ENCODE measurements around the gene CHSY3.
A peak's percentile ranks its signal among the peaks of the same experiment; 100 is the strongest.

The CHSY3 gene

DNA sequence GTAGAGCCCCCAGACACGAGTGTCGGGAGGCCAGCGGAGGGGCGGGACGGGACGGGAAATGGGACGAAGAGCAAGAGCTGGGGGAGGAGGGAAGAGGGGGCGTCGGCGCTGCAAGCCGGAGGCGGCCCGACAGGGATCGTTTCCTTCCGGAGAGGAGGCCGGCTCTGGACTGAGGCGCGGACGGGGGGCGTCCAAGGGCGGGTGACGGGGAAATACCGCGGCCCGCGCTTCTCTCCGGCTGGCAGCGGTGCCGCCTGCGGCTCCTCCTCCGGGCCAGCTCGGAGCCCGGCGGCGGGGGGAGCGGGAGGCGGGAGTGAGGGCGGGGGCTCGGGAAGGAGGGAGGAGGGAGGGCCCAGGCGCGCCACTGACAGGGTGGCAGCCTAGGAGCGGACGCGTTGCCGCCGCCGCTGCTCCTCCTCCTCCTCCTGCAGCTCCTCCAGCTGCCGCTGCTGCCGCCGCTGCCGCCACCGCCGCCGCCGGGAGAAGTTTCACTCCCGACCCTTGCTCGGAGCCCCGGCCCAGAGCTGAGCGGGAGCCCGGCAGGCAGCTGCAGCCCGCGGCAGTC is at the start of gene CHSY3:
TSS of gene CHSY3 (plus strand) at position 364 of the 565 bp plus-strand sequence.
- DNase-seq, result peak; percentile 83

DNA sequence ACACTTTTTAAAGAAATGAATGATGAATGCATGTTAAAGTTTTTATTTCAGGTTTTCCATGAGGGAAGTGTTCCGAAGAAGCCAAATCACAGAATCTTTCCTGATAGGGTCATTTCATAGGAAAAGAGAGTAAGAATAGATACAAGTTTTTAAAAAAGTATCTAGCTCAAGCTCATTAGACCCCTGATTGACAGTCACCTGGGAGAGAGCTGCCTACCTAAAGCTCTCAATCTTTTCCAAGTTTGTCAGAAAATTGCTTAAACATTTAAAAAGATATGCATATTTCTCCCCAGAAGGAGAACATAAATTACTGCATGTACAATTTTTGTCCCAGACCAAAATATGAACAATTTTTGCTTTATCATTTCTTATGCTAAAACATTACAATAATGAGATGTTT is 47.9 kb upstream of the CHSY3 start:
- no peak for DNase-seq

DNA sequence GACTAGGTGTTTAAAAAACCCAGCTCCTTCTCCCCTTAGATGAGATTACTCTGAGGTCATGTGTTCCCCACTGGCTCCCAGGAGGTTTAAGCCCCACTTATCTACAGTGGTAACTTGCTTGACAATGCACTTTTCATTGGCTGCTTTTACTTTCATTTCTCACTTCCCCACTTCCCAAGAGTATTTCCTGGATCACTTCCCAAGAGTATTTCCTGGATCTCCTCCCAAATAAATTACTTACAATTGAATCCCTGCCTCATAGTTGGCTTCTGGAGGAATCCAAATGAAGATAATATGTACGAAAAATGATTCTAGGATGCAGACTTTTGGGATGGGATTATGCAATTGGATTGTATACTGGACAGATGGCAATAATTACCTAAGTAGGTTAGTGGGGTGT is 47.1 kb upstream of the CHSY3 start:
- no peak for DNase-seq

DNA sequence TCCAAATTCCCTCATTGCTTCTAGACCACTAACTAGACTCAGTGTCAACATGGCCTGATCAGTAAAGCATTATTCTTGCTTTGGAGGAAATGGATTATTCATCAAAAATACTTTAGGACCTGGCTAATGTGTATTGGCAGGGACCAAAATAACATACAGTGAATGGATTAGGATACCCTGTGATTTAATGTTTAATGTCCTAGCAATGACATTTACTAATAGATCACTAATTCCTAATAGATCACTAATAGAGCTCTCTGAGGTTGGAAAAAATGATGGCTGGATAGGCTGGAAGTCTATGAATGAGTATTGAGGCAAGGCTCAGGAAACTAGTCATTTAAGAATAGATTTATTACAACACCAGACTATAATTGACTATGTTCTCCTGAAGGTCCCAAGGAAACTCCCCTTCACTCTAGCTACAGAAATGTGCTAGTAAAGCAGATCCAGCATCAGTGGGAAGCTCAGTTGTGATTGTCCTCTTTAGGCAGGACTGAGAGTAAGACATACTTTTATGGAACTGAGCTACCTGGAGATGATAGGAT is 46.1 kb upstream of the CHSY3 start:
- DNase-seq, result no peak

DNA sequence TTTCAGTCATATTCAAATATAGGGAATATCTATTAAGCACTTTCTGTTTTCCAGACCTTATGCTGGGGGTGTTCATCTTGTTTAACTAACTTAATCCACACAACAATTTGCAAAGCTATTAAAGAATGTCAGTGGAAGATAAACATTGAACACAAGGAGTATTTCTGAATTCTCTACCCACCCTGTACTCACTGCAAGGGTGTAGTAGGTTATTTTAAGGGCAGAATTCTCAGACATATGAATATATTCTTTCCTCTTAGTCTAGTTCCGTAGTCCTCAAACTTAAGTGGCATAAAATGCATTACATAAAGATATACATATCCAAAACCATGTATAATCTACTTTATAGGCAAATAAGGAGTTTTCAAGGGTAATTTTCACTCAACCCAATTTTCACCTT is 19.9 kb upstream of the CHSY3 start:
- DNase-seq, result no peak

DNA sequence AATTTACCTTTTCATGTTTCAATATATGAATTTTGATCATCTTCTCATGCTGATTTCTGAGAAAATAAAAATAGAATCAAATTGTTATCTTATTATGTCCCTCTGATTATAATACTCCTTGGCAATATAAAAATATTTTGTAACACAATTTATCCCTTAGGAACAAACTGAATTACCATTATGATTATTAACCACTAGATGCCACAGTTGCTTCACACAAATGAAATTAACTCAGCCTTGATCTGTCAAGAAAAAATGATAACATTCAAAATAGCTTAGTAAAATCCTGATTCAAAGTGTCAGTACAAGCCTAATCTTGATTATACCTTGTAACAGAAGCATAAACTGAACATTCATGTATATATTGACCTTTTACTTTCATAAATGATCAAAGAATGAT is 4.8 kb upstream of the CHSY3 start:
- peak in 1 of 2 donors; percentile 32 for DNase-seq

DNA sequence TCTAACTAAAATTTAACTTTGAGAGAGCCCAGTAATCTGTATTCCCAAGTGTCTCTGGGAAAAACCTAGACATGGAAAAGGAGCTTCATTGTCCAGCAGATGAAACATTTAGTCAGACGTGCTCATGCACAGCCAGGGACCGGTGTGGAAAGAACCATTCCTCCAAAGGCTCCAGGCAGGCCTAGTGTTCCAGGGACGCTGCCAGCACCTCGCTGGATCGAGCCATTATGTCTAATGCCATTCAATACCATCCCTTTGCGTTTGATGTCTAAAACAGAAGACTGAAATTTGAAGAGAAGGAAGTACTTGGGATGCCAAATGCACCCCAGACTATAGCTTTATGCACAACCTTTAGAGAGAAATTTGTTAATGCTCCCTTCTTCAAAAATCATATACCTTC is 1.4 kb upstream of the CHSY3 start:
- no peak for DNase-seq

DNA sequence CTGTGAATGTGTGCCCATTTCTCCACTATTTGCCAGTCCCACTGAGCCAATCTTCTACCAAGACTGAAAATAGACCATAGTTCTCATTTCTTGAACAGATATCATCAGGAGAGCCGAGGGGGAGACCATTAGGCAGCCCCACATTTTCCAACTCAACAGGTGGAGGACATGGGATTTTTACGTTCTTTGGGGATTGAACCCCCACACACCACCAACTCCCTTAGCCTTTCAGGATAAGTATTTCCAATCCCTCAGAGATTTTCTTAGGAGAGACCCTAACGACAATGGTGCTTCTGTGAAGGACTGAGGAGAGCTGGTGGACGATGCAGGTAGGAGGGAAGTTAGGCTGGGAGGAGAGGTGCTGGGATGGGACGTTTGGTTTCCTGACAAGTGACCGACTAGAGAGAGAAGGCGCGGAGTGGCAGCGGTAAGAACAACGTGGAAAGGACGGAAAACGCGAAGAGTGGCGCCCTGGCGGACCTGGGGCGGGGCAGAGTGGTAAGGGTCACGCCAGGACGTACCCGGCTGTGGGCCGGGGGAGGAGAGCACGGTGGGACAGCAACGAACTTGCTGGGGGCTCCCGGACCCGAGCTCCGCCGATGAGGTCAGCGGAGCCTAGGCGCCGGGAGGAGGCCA is 681 bp upstream of the CHSY3 start:
- DNase-seq, result peak in 1 of 2 donors; percentile 39

DNA sequence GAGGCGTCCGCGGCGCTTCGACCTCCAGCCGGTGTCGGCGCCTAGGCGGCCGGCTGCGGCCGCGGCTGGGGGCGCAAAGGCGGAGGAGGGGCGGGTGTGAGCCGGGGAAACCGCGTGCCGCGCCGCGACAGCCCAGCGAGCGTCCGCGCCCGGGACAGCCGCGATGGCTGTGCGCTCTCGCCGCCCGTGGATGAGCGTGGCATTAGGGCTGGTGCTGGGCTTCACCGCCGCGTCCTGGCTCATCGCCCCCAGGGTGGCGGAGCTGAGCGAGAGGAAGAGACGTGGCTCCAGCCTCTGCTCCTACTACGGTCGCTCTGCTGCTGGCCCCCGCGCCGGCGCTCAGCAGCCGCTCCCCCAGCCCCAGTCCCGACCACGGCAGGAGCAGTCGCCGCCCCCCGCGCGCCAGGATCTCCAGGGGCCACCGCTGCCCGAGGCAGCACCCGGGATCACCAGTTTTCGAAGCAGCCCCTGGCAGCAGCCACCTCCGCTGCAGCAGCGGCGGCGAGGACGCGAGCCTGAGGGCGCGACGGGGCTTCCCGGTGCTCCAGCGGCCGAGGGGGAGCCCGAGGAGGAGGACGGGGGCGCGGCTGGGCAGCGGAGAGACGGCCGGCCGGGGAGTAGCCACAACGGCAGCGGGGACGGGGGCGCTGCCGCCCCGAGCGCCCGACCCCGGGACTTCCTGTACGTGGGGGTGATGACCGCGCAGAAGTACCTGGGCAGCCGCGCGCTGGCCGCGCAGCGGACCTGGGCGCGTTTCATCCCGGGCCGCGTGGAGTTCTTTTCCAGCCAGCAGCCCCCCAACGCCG is 605 bp downstream of the CHSY3 start:
- DNase-seq, result peak in 1 of 2 donors; percentile 64

DNA sequence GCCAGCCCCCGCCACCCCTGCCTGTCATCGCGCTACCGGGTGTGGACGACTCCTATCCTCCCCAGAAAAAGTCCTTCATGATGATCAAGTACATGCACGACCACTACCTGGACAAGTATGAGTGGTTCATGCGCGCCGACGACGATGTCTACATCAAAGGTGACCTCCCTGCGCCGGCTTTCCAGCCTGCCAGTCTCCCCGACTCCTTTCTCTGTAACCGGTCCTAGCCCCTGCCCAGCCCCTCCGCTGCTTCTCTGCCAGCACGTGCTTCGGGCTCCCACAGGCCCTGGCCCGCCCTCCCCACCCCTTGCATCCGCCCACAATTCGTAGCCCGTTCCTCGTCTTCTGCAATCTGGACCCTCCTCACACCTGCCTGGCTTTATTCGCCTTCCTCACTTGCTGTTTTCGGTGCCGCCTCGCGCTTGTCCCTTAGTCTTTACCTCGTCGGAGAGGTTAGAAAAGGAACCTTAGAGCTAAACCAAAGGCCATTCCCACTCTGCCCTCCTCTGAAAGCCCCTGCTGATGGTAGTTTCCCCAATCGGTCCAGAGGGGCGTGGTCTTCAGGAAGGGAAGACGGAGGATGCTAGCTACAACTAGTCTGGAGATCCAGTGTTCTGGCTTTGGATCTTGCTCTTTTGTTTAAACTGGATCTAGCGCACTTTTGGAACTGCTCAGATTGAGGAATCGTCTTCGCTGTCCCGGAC is 1.4 kb downstream of the CHSY3 start:
- no peak for DNase-seq

DNA sequence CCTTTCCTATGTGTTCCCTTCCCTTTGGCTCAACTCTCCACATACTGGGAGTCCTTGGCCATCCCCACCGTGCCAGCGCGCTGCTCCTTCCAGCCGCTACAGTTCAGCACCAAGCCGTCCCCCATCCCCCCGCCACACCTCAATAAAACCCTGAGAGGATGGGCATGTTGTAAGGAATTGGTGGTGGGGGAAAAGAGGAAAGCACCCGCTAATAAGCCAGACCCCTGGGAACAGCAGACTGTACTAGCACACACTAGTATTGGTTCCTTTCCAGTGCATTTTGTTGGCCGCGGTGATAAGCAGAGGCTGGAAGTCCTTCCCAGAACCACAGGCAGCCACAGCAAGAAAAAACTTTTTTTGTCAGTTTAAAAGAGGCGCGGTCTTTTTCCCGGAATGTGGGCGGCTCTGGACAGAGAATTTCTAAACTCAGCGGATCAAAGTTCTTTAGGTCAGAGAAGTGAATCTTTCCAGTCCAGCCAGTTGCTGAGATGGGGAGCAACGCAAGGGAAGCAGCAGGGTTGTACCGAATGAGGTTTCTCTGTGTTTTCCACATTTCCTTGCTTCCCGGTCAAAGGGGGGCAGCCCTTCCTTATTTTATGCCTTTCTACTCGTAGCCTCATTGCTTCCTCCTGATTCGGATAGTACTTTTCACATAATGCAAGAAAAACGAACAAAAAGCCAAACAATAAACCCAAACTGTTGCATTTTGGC is 2.1 kb downstream of the CHSY3 start:
- DNase-seq, result no peak

DNA sequence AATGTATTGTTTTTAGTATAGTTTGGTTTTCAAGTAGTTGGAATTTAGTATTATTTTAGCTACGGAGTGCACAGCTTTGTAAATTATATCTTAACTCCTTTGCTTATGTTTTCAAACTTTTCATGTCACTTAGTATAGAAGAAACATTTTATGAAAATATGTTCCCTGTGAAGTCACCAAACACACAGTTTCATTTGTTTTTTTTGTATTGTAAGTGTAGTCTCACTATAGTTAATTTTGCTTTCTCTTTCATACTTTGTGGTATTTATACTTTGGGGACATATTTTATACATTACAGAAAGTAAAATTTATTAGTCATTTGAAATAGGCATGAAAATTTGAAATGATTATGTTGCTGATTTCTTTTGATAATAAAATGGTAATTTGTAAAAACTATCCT is 5.0 kb downstream of the CHSY3 start:
- DNase-seq, result no peak

DNA sequence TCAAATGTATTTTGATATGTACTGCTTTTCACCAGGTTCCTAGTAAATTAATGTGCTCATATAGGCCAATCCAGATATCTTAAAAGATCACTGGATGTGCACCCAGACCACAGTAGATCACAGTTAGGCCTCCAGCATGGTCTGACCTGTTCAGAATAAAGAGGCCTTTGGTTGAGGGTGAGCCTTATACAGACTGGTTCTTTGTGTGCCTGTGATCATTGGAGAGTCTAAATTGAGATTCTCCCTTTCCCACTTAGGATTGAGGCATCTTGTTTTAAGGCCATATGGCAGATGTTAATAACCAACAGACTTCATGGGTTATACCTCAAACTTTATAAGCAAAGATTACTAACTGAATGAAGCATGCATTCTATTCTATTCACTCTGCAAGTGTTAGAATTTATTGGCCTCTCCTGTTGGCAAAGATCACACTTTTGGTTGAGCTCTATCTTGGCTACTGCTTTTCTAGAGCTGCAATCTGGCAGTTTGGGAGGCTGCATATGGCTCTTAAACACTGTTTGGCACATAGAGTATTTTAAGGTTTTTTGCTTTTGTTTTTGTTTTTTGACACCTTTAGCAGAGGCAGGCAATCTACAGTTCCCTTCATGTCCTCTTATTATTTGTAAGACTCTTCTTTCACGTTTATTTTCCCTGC is 8.5 kb downstream of the CHSY3 start:
- DNase-seq, result peak in 1 of 2 donors; percentile 35

DNA sequence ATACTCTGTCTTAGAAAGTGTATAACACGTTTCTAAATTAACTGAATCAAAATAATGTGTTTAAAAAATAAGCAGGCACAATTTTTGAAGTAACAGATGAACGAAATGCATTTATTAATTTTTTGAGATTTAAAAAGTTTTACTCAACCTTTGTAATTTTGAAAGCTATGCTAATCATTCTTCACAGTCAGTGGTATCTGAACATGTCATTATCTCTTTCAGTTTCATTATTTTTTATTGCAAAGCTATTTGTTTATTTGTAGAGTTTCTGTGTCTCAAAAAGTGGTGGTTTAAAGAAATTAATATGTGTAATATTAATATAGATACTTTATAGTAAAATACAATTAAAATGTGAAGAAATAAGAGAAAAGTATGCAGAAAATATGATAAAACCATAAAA is 11.2 kb downstream of the CHSY3 start:
- DNase-seq, result no peak

DNA sequence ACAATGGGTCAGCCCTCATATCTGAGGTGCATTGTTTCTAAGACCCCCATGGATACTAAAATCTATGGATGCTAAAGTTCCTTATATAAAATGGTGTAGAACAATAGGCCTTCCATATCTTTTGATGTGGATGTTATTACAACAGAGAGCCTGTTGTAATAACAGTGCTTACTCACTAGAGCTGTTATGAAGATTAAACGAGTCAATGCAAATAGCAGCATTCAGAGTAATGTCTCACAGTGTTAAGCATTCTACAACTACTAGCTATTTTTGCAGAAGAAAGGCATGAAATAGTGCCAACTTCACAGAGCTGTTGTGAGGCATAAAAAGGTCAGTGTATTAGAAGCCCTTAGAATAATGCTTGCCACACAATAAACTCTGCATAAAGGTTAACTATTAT is 13.0 kb downstream of the CHSY3 start:
- DNase-seq, result no peak

DNA sequence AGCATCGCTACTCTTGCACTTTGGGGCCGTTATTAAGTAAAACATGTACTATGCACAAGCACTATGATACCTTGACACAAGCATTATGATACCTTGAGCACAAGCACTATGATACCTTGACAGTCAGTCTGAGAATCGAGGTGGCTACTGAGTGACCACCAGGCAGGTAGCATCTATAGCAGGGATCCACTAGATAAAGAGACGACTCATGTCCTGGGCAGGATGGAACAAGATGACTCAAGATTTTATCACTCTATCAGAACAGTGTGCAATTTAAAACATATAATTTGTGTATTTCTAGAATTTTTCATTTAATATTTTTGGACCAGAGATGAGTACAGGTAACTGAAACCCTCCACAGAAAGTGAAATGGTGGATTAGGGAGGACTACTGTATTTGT is 16.9 kb downstream of the CHSY3 start:
- DNase-seq, result no peak

DNA sequence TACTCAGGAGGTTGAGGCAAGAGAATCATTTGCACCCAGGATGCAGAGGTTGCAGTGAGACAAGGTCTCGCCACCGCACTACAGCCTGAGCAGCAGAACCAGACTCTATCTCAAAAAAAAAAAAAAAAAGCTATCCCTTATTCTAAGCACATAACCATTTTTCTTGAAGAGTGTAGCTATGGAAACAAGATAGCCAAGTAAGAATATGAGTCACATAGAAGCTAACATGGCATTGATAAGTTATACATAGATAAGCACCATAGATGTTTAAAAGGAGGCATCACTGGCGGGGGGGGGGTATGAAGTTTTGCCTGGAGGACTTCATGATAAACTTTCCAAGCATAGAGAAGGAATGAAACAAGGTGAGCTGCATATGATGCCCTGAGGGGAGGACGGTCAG is 26.0 kb downstream of the CHSY3 start:
- DNase-seq, result no peak

DNA sequence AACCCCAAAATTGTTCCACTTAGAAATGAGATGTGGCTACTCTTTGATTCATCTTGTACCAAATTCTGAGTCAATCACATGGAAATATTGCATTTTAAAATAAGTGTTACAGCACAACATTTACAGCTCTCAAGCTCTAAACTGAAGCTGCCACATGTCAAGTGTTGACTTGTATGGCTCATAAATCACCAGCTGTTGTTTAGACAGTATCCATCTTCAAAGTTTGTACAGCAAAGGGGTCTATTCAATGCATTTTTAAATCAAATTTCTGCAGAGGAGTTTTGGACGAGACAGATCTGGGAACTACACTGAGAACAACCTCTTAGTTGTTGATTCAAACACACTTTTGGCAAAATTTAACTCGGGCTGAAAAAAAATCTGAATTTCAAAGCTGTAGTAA is 31.4 kb downstream of the CHSY3 start:
- no peak for DNase-seq

DNA sequence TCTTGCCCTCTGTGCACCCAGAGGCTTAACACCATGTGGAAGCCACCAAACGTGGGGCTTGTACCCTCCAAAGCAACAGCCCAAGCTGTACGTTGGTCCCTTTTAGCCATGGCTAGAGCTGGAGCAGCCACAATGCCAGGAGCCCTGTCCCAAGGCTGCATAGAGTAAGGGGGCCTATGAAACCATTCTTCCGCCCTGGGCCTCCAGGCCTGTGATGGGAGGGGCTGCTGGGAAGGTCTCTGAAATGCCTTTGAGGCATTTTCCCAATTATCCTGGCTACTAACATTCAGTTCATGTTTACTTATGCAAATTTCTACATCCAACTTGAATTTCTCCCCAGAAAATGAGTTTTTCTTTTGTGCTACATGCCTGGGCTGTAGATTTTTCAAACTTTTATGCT is 33.8 kb downstream of the CHSY3 start:
- no peak for DNase-seq

DNA sequence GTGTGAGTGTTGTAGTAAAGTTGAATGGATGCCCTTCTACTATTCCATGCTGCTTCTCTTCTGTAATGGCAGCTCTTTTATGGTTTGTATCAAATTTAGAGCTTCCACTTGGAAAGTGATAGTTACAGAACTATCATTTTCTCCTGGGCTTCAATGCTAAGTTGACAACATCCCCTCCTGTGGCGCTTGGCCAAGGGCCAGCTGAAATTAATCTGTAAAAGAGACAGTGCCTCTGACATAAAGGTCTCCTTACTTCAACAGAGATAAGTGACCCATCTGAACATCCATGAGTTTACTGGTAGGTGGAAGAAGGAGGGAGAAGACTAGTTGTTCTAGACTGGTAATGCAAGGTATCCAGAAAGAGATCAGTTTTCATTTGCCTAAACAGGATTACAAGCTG is 39.7 kb downstream of the CHSY3 start:
- DNase-seq, result no peak

DNA sequence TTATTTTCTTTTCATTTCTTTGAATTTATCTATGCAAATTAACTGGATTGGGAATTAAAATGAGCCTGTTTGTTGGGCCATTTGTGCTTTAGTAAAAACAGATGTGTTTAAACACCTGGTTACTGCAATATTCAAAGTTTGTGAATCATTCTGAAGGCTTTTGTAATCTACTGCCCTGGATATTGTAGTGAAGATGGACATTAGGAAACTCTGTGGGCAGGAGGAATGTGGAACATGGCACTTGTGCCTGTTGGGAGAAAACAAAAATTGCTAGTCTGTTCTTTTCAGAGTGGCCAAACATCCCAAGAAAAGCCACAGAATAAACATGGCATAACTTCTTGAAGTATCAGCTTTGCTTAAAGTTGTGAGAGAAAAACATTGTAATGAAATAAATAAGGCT is 40.8 kb downstream of the CHSY3 start:
- DNase-seq, result no peak

DNA sequence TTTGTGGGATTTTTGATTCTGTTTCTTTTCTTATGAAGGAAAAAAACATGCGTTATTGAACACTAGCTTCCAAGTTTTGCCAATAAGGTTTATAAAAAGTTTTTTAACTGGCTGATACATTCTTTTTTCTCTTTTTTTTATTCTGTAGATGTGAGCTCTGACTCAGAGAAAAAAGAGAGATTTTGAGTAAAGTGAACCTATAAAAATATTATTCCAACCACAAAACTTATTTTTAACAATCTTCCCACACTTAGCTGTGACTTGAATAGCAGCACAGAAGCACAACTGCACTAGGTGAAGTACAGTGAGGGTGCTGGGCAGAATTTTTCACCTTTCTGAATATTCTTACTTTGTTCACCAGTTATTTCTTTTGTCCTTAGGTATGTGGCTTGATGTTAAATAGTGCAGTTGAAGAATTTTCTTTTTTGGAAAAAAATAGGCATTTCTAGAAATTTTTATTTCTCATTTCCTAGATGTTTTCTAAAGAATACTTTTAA is 41.6 kb downstream of the CHSY3 start:
- DNase-seq, result no peak

Data from hippocampal formation (tissue), 2 donors.